Measurements from ENCODE around the gene KCNA2. TPM values are rescaled to one million over a fixed set of nuclear protein-coding genes. Genes with fewer than 3 reads are reported as not detected.
A peak's percentile ranks its signal among the peaks of the same experiment; 100 is the strongest.

KCNA2 gene
- total RNA-seq, 2 donors from 2014 or later = 1.3 TPM

DNA sequence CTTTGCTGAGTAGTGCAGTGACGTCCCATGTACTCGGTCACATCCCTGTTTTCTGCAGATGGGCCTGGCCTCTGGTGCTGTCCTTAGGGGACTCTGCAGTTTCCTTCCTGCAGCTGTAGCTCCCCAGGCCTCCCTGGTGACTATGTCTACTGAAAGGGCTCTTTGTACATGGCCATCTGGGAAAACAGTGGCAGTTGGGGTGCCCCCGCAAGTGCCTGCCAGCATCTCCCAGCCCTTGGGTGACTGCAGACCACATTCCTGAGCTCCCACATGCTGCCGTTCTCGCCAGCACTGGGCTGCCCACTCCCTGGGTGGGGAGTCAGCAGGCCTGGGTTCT, 49.7 kb downstream of the KCNA2 start:
- intact Hi-C loops (cut with DNase I) = loop anchor here (5.0 kb wide), 1 partner anchor 56 kb away; no protein-coding TSS in a partner anchor
- Histone ChIP-seq H3K4me3 (no peak overlapping the region), H3K9me3 (no peaks in the 10 kb centered on the region), H3K4me1 (peaks cover 8% of the 10 kb centered on the region), H3K27me3 (no peaks in the 10 kb centered on the region), H3K27ac (no peak overlapping the region), H3K36me3 (replicated peaks in 1 of 2; ENCODE audit: insufficient read depth in 1 of 2, low read depth in 2 of 2) (no peaks in the 10 kb centered on the region)
- 54 to 58% methylated on average over 5 of the region's 5 CpGs for WGBS, 2 donors
- ATAC-seq (no peak), DNase-seq (peak in 1 of 4 donors; percentile 4)
- TF ChIP-seq, protein P1, sequence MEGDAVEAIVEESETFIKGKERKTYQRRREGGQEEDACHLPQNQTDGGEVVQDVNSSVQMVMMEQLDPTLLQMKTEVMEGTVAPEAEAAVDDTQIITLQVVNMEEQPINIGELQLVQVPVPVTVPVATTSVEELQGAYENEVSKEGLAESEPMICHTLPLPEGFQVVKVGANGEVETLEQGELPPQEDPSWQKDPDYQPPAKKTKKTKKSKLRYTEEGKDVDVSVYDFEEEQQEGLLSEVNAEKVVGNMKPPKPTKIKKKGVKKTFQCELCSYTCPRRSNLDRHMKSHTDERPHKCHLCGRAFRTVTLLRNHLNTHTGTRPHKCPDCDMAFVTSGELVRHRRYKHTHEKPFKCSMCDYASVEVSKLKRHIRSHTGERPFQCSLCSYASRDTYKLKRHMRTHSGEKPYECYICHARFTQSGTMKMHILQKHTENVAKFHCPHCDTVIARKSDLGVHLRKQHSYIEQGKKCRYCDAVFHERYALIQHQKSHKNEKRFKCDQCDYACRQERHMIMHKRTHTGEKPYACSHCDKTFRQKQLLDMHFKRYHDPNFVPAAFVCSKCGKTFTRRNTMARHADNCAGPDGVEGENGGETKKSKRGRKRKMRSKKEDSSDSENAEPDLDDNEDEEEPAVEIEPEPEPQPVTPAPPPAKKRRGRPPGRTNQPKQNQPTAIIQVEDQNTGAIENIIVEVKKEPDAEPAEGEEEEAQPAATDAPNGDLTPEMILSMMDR (IDR thresholded peaks at IDR 0.05) = no peak
- TF ChIP-seq POLR2A (IDR thresholded peaks at IDR 0.05) = no peak

DNA sequence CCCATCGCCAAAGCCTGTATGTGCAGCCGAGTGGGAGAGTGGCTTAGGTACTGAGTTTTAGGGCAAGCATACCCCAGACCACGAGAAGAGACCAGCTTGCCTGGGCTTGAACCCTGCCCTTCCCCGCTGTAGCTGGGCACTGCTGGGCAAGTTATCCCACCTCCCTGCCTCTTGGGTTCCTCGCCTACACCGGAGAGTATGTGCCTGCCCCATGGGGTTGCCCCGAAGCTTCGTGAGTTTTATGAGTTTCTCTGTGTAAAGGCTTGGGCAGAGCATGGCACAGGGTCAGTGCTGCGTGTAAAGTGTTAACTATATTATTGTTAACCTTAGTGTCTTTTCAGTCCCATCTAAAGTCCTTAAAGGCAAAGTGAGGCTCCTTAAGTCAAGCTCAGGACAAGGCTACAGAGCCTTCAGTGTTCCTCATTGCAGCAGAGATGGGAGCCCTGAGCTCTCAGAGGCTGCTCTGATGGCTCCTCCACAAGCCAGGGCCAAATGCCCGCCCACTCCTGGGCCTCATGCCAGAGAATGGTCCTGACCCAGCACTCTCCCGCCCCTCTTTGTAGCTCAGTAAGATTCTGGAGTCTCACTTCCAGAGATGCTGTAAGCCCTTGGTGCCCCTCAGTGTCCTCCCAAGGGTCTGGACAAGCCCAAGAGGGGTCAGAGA, 50.2 kb downstream of the KCNA2 start:
- H3K9me3 ChIP-seq = no peaks in the 10 kb centered on the region
- DNase-seq = peak; percentile 25 to 40 (median 28)
- ATAC-seq = no peak
- no peak overlapping the region for H3K27ac ChIP-seq
- no peak overlapping the region for H3K4me3 ChIP-seq
- no peaks in the 10 kb centered on the region for H3K27me3 ChIP-seq
- intact Hi-C loops (cut with DNase I) = loop anchor here (5.0 kb wide), 1 partner anchor 56 kb away; no protein-coding TSS in a partner anchor
- 57 to 68% methylated on average over 9 to 11 of the region's 11 CpGs for WGBS, 2 donors
- TF ChIP-seq, protein P1 (IDR thresholded peaks at IDR 0.05) = no peak
- TF ChIP-seq POLR2A (IDR thresholded peaks at IDR 0.05) = no peak
- peaks cover 8% of the 10 kb centered on the region for H3K4me1 ChIP-seq
- no peaks in the 10 kb centered on the region for H3K36me3 ChIP-seq (replicated peaks in 1 of 2; ENCODE audit: insufficient read depth in 1 of 2, low read depth in 2 of 2)

DNA sequence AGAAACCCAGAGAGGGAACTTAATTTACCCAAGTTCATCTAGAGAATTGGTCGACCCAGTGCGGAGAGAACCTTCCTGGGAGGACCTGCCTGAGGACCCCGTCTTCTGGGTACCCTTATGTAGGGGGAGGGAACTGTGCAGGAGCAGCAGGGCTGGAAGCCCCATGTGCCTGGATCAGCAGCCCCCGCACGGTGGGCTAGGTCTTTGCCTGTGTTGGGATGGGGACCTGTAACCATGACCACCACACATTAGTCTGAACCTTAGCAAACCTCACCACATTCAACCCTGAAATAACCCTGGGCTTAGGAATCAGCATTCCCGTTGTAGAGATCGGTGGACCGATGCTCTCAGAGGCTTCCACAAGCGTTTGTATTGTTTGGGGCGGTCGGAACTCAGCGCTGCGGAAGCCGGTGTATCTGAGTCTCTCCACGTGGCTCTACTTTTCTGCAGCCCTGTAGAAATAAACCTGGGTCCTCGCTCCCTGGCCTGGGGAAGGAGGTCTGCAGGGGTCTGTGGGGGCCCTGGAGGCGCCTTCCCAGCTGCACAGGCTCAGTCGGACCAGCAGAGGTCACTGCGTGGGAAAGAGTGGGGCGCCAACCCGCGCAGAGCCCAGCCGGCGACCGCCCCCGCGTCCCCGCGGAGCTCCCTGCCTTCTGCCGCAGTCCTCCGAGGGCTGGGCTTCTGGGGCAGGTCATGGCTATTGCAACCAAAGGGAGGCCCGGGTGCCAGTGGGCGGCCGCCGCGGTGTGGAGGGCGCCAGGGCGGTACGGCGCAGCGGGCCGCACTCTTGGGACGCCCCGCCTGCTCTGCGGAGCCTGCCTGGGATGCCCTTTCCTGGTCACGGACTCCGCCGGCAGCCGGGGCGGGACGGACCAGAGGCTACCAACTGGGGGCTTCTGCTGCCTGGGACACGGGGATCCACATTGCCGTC, 51.0 kb downstream of the KCNA2 start:
- no peaks in the 10 kb centered on the region for H3K9me3 ChIP-seq
- intact Hi-C loops (cut with DNase I) = loop anchor here (5.0 kb wide), 1 partner anchor 57 kb away; no protein-coding TSS in a partner anchor
- H3K4me1 ChIP-seq = peaks cover 8% of the 10 kb centered on the region
- no peaks in the 10 kb centered on the region for H3K27me3 ChIP-seq
- H3K27ac ChIP-seq = no peak overlapping the region
- no peak overlapping the region for H3K4me3 ChIP-seq
- H3K36me3 ChIP-seq (replicated peaks in 1 of 2; ENCODE audit: insufficient read depth in 1 of 2, low read depth in 2 of 2) = no peaks in the 10 kb centered on the region
- TF ChIP-seq POLR2A (IDR thresholded peaks at IDR 0.05) = no peak
- TF ChIP-seq, protein P1 (IDR thresholded peaks at IDR 0.05) = peak; percentile 66 to 79 (median 75)
- DNase-seq (peak; percentile 50 to 65 (median 60)), ATAC-seq (peak; percentile 79)
- 7 to 31% methylated on average over 12 to 53 of the region's 53 CpGs for WGBS, 2 donors

DNA sequence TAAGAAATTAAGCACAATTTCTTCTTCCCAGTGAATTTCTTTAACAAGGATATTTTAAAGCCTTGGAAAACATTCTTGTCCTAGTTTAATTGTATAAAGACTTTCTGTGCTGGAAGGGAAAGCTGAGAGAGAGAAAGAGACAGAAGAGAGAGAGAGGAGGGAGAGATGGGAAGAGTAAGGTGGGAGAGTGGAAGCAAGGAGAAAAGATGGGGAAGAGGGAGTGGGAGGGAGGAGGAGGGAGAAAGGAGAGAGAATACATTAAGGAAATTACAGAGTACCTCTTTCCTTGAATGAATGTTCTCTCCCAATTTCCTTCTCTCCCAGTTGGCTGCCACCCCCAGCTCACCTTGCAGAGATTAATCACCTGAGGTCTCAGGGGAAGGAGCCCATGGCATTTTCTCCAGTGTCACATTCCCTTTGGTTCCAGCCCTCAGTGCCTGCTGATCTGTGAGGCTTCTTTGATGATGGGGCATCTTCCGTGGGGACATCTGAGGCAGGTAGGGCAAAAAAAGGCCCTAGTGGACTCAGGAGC, 54.8 kb downstream of the KCNA2 start:
- Histone ChIP-seq H3K4me1 (peaks cover 8% of the 10 kb centered on the region), H3K36me3 (replicated peaks in 1 of 2; ENCODE audit: insufficient read depth in 1 of 2, low read depth in 2 of 2) (no peaks in the 10 kb centered on the region), H3K4me3 (no peak overlapping the region), H3K9me3 (no peaks in the 10 kb centered on the region), H3K27me3 (no peaks in the 10 kb centered on the region), H3K27ac (no peak overlapping the region)
- no peak for ATAC-seq
- intact Hi-C loops (cut with DNase I) = no loop called here
- WGBS, 2 donors = 60 to 71% methylated on average over 1 of the region's 1 CpG
- TF ChIP-seq, protein P1 (IDR thresholded peaks at IDR 0.05) = no peak
- no peak for TF ChIP-seq POLR2A (IDR thresholded peaks at IDR 0.05)
- no peak for DNase-seq
